ENCODE data around the gene CPA1. TPM values are rescaled to one million over a fixed set of nuclear protein-coding genes. Genes with fewer than 3 reads are reported as not detected.
A peak's percentile ranks its signal among the peaks of the same experiment; 100 is the strongest.

CPA1 gene
- total and polyA plus RNA-seq, 2 donors from 2014 or later, result 0.50 to 1.1 TPM

DNA sequence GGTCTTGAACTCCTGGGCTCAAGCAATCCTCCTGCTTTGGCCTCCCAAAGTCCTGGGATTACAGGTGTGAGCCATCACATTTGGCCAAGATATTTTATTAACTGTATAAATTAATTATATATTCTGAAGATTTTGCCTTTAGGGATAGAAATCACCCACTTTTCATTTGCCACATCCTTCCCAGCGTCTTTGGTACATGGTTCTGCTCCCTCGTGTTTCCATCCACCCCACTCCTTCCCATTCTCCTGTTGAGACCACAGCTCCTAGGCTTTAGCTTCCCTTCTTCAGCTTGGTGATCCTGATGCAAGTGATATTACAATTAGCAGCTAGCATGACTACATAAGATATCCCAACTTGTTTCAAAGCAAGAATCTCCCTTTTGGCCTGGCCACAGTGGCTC lies 8.4 kb downstream of the CPA1 start:
- H3K9ac ChIP-seq (ENCODE audit: low read length in 3 of 3), result no peak overlapping the region
- H3K27me3 ChIP-seq (ENCODE audit: control insufficient read depth, insufficient read depth, low read length), result no peaks in the 10 kb centered on the region
- peaks cover 0 to 5% (median 0%) of the 10 kb centered on the region in 3 donors for H3K4me1 ChIP-seq (ENCODE audit: control insufficient read depth in 2 of 3, insufficient read depth in 2 of 3, low read depth in 1 of 3, low read length in 3 of 3)
- intact Hi-C loops (cut with DNase I), result no loop called here
- no peak for DNase-seq
- TF ChIP-seq, protein P1, sequence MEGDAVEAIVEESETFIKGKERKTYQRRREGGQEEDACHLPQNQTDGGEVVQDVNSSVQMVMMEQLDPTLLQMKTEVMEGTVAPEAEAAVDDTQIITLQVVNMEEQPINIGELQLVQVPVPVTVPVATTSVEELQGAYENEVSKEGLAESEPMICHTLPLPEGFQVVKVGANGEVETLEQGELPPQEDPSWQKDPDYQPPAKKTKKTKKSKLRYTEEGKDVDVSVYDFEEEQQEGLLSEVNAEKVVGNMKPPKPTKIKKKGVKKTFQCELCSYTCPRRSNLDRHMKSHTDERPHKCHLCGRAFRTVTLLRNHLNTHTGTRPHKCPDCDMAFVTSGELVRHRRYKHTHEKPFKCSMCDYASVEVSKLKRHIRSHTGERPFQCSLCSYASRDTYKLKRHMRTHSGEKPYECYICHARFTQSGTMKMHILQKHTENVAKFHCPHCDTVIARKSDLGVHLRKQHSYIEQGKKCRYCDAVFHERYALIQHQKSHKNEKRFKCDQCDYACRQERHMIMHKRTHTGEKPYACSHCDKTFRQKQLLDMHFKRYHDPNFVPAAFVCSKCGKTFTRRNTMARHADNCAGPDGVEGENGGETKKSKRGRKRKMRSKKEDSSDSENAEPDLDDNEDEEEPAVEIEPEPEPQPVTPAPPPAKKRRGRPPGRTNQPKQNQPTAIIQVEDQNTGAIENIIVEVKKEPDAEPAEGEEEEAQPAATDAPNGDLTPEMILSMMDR (IDR thresholded peaks at IDR 0.05; ENCODE audit: borderline replicate concordance, extremely low read depth, insufficient read depth), result no peak
- H3K9me3 ChIP-seq (ENCODE audit: control insufficient read depth in 2 of 3, insufficient read depth in 1 of 3, low read length in 3 of 3), result no peaks in the 10 kb centered on the region
- H3K36me3 ChIP-seq (ENCODE audit: control insufficient read depth in 2 of 3, insufficient read depth in 3 of 3, low read length in 3 of 3), result no peaks in the 10 kb centered on the region
- no peak overlapping the region for H3K4me3 ChIP-seq (ENCODE audit: low read length in 3 of 3)
- H3K27ac ChIP-seq (ENCODE audit: low read depth in 2 of 2, low read length in 2 of 2), result no peak overlapping the region
- no peak for FAIRE-seq

DNA sequence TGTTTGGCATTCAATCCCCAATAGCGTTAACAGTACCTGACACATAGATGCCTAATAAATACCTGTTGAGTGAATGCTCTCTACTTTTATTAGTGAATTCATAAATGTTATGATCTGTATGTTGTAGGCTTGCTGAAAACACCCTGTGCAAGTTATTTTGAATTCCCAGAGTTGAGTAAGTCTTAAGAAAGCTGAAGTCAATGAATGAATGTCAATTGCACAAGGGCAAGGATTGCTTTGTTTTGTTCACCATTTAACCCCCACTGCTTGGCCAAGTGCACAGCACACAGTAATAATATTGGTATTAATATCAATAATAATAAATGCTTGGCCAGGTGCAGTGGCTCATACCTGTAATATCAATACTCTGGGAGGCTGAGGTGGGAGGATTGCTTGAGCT lies 10.2 kb downstream of the CPA1 start:
- intact Hi-C loops (cut with DNase I), result no loop called here
- Histone ChIP-seq H3K4me1 (ENCODE audit: control insufficient read depth in 2 of 3, insufficient read depth in 2 of 3, low read depth in 1 of 3, low read length in 3 of 3) (peaks cover 0 to 8% (median 0%) of the 10 kb centered on the region in 3 donors), H3K27me3 (ENCODE audit: control insufficient read depth, insufficient read depth, low read length) (no peaks in the 10 kb centered on the region), H3K9ac (ENCODE audit: low read length in 3 of 3) (no peak overlapping the region), H3K27ac (ENCODE audit: low read depth in 2 of 2, low read length in 2 of 2) (no peak overlapping the region), H3K36me3 (ENCODE audit: control insufficient read depth in 2 of 3, insufficient read depth in 3 of 3, low read length in 3 of 3) (no peaks in the 10 kb centered on the region), H3K4me3 (ENCODE audit: low read length in 3 of 3) (no peak overlapping the region), H3K9me3 (ENCODE audit: control insufficient read depth in 2 of 3, insufficient read depth in 1 of 3, low read length in 3 of 3) (no peaks in the 10 kb centered on the region)
- no peak for DNase-seq
- TF ChIP-seq, protein P1 (IDR thresholded peaks at IDR 0.05; ENCODE audit: borderline replicate concordance, extremely low read depth, insufficient read depth), result no peak
- FAIRE-seq, result no peak

DNA sequence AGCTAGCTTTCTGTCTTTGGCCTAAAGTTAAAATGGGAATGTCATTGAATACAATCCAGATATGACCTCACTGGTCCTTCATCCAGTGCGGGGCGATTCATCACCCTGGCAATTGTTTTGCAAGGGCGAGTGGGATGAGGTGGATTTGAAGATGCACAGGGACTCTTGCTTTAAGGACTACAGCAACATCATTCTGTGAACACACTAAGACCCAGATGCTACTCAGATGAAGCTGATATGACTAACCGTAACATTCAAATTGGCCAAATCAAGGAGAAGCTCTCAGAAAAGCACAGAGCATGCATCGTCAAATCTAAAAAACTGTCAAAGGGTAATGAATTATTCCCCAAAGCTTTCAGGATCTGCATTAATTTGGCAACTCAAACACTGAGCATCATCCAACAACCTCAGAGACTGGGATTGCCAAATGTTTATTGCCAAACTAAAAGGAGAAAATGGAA lies 12.8 kb downstream of the CPA1 start:
- Histone ChIP-seq H3K27me3 (ENCODE audit: control insufficient read depth, insufficient read depth, low read length) (no peaks in the 10 kb centered on the region), H3K9ac (ENCODE audit: low read length in 3 of 3) (no peak overlapping the region), H3K36me3 (ENCODE audit: control insufficient read depth in 2 of 3, insufficient read depth in 3 of 3, low read length in 3 of 3) (no peaks in the 10 kb centered on the region), H3K27ac (ENCODE audit: low read depth in 2 of 2, low read length in 2 of 2) (no peak overlapping the region), H3K4me3 (ENCODE audit: low read length in 3 of 3) (no peak overlapping the region), H3K4me1 (ENCODE audit: control insufficient read depth in 2 of 3, insufficient read depth in 2 of 3, low read depth in 1 of 3, low read length in 3 of 3) (peaks cover 2 to 8% (median 4%) of the 10 kb centered on the region in 3 donors), H3K9me3 (ENCODE audit: control insufficient read depth in 2 of 3, insufficient read depth in 1 of 3, low read length in 3 of 3) (no peaks in the 10 kb centered on the region)
- TF ChIP-seq, protein P1 (IDR thresholded peaks at IDR 0.05; ENCODE audit: borderline replicate concordance, extremely low read depth, insufficient read depth), result no peak
- FAIRE-seq (no peak), DNase-seq (no peak)
- intact Hi-C loops (cut with DNase I), result no loop called here

DNA sequence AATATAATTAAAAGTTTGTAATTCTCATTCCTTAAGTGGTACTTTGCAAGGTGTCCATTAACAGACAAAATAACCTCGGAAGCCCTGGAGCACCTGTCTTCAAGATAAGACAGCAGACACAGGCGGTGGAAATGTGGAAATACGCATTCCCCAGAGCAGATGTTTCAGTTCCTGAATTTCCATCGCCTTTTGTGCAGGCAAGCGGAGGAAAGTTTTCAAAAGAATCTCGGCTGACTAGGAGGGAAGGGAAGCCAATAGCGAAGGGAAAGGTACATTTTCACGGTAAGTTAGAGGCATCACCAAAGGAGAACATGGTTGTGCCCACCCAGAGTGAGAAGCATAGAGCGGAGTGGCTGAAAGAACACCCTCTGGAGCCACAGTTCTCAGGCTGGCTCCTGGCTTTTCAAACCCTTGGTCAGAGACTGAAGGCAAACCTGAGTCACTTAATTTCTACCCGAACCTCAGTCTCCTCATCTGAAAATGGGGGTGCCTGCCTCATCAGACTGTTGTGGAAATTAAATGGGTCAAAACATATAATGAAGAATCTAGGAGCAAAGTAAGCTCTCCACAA lies 13.6 kb downstream of the CPA1 start:
- Histone ChIP-seq H3K36me3 (ENCODE audit: control insufficient read depth in 2 of 3, insufficient read depth in 3 of 3, low read length in 3 of 3) (no peaks in the 10 kb centered on the region), H3K27me3 (ENCODE audit: control insufficient read depth, insufficient read depth, low read length) (no peaks in the 10 kb centered on the region), H3K9me3 (ENCODE audit: control insufficient read depth in 2 of 3, insufficient read depth in 1 of 3, low read length in 3 of 3) (no peaks in the 10 kb centered on the region), H3K4me1 (ENCODE audit: control insufficient read depth in 2 of 3, insufficient read depth in 2 of 3, low read depth in 1 of 3, low read length in 3 of 3) (peaks cover 2 to 7% (median 4%) of the 10 kb centered on the region in 3 donors), H3K4me3 (ENCODE audit: low read length in 3 of 3) (no peak overlapping the region), H3K27ac (ENCODE audit: low read depth in 2 of 2, low read length in 2 of 2) (no peak overlapping the region), H3K9ac (ENCODE audit: low read length in 3 of 3) (no peak overlapping the region)
- TF ChIP-seq, protein P1 (IDR thresholded peaks at IDR 0.05; ENCODE audit: borderline replicate concordance, extremely low read depth, insufficient read depth), result no peak
- no peak for FAIRE-seq
- intact Hi-C loops (cut with DNase I), result no loop called here
- peak in 2 of 5 donors; percentile 17 to 43 for DNase-seq

Measured in kidney (tissue), 14 donors.